Inflammatory macrophage treated with lipopolysaccharide for 4 hours (primary cell): ENCODE measurements around the gene OARD1.
A peak's percentile ranks its signal among the peaks of the same experiment; 100 is the strongest.
"Not testable (repeated sequence)": the region's sequence is repeated elsewhere in the genome, so short reads cannot be mapped to it uniquely, and the experiment has no call there.

Experiments
- DNase-seq: peaks from one replicate; pipeline ENCODE4 v3.0.0-alpha.2; 2020

OARD1 gene

GRCh38 chr6:41071923-41072835 is at the start of gene OARD1:
Gene OARD1 (minus strand): TSS chr6:41072356. CDS start chr6:41071634, 722 bp downstream.
- peak; percentile 100 for DNase-seq

- no peak for DNase-seq
Observed at GRCh38 chr6:41120058-41120457, 47.9 kb upstream of the OARD1 start.

GRCh38 chr6:41119508-41119907 is 47.4 kb upstream of the OARD1 start:
- no peak for DNase-seq

- DNase-seq, result not testable (repeated sequence)
Observed at GRCh38 chr6:41115027-41115426, 42.9 kb upstream of the OARD1 start.

GRCh38 chr6:41111017-41111416 is 38.9 kb upstream of the OARD1 start:
- no peak for DNase-seq

GRCh38 chr6:41103847-41104246 is 31.7 kb upstream of the OARD1 start:
- DNase-seq, result no peak

GRCh38 chr6:41100871-41101287 is 28.7 kb upstream of the OARD1 start:
- DNase-seq, result no peak

GRCh38 chr6:41098366-41098765 is 26.2 kb upstream of the OARD1 start:
- DNase-seq, result no peak

- no peak for DNase-seq
Observed at GRCh38 chr6:41097467-41098090, 25.4 kb upstream of the OARD1 start.

- DNase-seq, result no peak
Observed at GRCh38 chr6:41093729-41094128, 21.6 kb upstream of the OARD1 start.

- DNase-seq, result peak; percentile 39
Observed at GRCh38 chr6:41092421-41093140, 20.4 kb upstream of the OARD1 start.

GRCh38 chr6:41090841-41091761 is 18.9 kb upstream of the OARD1 start:
- no peak for DNase-seq

- no peak for DNase-seq
Observed at GRCh38 chr6:41088451-41088850, 16.3 kb upstream of the OARD1 start.

- no peak for DNase-seq
Observed at GRCh38 chr6:41085182-41085581, 13.0 kb upstream of the OARD1 start.

- no peak for DNase-seq
Observed at GRCh38 chr6:41083072-41083471, 10.9 kb upstream of the OARD1 start.

- no peak for DNase-seq
Observed at GRCh38 chr6:41080621-41081020, 8.5 kb upstream of the OARD1 start.

- no peak for DNase-seq
Observed at GRCh38 chr6:41079080-41079479, 6.9 kb upstream of the OARD1 start.

GRCh38 chr6:41078101-41078500 is 5.9 kb upstream of the OARD1 start:
- DNase-seq, result no peak

GRCh38 chr6:41077536-41077935 is 5.4 kb upstream of the OARD1 start:
- no peak for DNase-seq

- peak; percentile 18 for DNase-seq
Observed at GRCh38 chr6:41075651-41076626, 3.8 kb upstream of the OARD1 start.
